ENCODE data around the gene CMTM4. TPM values are rescaled to one million over a fixed set of nuclear protein-coding genes. Genes with fewer than 3 reads are reported as not detected.

Gene CMTM4
- total and polyA plus RNA-seq, 2 of the 8 experiments (the other 6 are each of a cell fraction or from before 2014, with no cell fraction given): 35.3 to 51.7 TPM

DNA sequence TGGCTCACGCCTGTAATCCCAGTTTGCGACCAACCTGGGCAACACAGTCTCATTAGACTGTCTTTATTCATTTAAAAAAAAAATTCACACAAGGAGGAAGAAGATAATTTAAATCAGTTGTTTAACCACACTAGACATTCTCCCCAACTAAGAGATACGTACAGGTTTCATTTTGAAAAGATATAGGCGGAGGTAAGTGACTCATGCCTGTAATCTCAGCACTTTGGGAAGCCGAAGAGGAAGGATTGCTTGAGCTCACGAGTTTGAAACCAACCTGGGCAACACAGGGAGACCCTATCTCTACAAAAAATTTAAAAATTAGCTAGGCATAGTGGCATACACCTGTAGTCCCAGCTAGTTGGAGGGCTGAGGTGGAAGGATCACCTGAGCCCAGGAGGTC is 5.3 kb downstream of the CMTM4 start:
- 84% methylated on average over 6 of the region's 6 CpGs; no CpG with 5 or more reads in 1 of the 2 experiments for WGBS, 2 experiments (ENCODE audit: extremely low coverage in 1 of 2, insufficient coverage in 1 of 2, insufficient read length in 1 of 2, insufficient replicate concordance in 2 of 2, low coverage in 1 of 2, low lambda C conversion rate in 2 of 2, missing lambda C conversion rate in 1 of 2)
- CTCF ChIA-PET (ENCODE audit: partially characterized antibody): interaction anchor here (1.0 to 1.5 kb wide), 4 partner anchors 11 to 82 kb away, joined by 4 to 9 read pairs (median 4); no protein-coding TSS in a partner anchor
- no peak for TF ChIP-seq SRF (IDR thresholded peaks at IDR 0.05; ENCODE audit: low read depth, low read length)
- TF ChIP-seq, protein P1, sequence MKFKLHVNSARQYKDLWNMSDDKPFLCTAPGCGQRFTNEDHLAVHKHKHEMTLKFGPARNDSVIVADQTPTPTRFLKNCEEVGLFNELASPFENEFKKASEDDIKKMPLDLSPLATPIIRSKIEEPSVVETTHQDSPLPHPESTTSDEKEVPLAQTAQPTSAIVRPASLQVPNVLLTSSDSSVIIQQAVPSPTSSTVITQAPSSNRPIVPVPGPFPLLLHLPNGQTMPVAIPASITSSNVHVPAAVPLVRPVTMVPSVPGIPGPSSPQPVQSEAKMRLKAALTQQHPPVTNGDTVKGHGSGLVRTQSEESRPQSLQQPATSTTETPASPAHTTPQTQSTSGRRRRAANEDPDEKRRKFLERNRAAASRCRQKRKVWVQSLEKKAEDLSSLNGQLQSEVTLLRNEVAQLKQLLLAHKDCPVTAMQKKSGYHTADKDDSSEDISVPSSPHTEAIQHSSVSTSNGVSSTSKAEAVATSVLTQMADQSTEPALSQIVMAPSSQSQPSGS (IDR thresholded peaks at IDR 0.05; ENCODE audit: low read length): no peak
- no peak for TF ChIP-seq RBBP5 (IDR thresholded peaks at IDR 0.05; ENCODE audit: borderline replicate concordance, low read depth, low read length)
- TF ChIP-seq CHD2 (IDR thresholded peaks at IDR 0.05; ENCODE audit: low read length): no peak
- no peak for TF ChIP-seq FOSL1 (IDR thresholded peaks at IDR 0.05; ENCODE audit: insufficient read depth, low read depth, low read length)
- TF ChIP-seq CBX5 (IDR thresholded peaks at IDR 0.05; ENCODE audit: low read depth, low read length): no peak
- no peak for TF ChIP-seq CEBPB (IDR thresholded peaks at IDR 0.05; ENCODE audit: low read depth, low read length)
- TF ChIP-seq TAF1 (IDR thresholded peaks at IDR 0.05; ENCODE audit: low read depth, low read length): no peak
- TF ChIP-seq TCF12 (IDR thresholded peaks at IDR 0.05; ENCODE audit: low read depth, low read length): no peak
- no peak for TF ChIP-seq RAD21 (IDR thresholded peaks at IDR 0.05 in 1 of 2, conservative IDR thresholded peaks at IDR 0.05 in 1 of 2; ENCODE audit: low read depth in 2 of 2, low read length in 2 of 2)
- TF ChIP-seq SIN3A (conservative IDR thresholded peaks at IDR 0.05 in 1 of 2, IDR thresholded peaks at IDR 0.05 in 1 of 2; ENCODE audit: low read depth in 1 of 2, low read length in 2 of 2): no peak
- no peak for TF ChIP-seq ZNF274 (IDR thresholded peaks at IDR 0.05; ENCODE audit: borderline replicate concordance, extremely low read depth, low read length)

More for the DNA sequence above, 5.3 kb downstream of the CMTM4 start:
- H3K18ac ChIP-seq (ENCODE audit: extremely low read depth, low read length): no peak overlapping the region
- FAIRE-seq (no peak), DNase-seq (ENCODE audit: low read depth in 1 of 2, low spot score in 2 of 2) (no peak)
- H3K4me2 ChIP-seq (ENCODE audit: insufficient read depth in 1 of 2, low read depth in 2 of 2, low read length in 2 of 2): no peak overlapping the region
- H3K14ac ChIP-seq (ENCODE audit: insufficient read length): no peak overlapping the region
- peaks cover 0 to 68% of the 10 kb centered on the region in 2 experiments; a peak in 2 of 4 replicates for H3K79me2 ChIP-seq (ENCODE audit: control insufficient read depth in 1 of 2, insufficient read depth in 2 of 2, low read length in 2 of 2)
- H2BK20ac ChIP-seq (ENCODE audit: low read length): no peak overlapping the region
- no peaks in the 10 kb centered on the region for H3K36me3 ChIP-seq (ENCODE audit: control insufficient read depth in 2 of 4, insufficient read depth in 4 of 4, low read length in 3 of 4)
- no peaks in the 10 kb centered on the region for H3K9me3 ChIP-seq (ENCODE audit: insufficient read depth in 2 of 2, low read depth in 1 of 2, low read length in 1 of 2)
- no peaks in the 10 kb centered on the region for H3K27me3 ChIP-seq (replicated peaks in 1 of 4; ENCODE audit: control insufficient read depth in 3 of 4, extremely low read depth in 1 of 4, insufficient read depth in 3 of 4, low read length in 3 of 4)
- peaks cover 8% of the 10 kb centered on the region; the same call in 1 of the 2 replicates for H3K23me2 ChIP-seq (ENCODE audit: low read depth, low read length)
- no peak overlapping the region for H2BK12ac ChIP-seq (ENCODE audit: low read depth, low read length)
- H3K4ac ChIP-seq (replicated peaks; ENCODE audit: insufficient read length, low read depth, low read length): no peak overlapping the region
- no peak overlapping the region for H2AFZ ChIP-seq (ENCODE audit: low read length)
- no peak overlapping the region for H2BK5ac ChIP-seq (ENCODE audit: low read depth, low read length)
- H2BK120ac ChIP-seq (replicated peaks; ENCODE audit: low read depth, low read length): no peak overlapping the region
- H3K79me1 ChIP-seq (ENCODE audit: low read depth, low read length): peaks cover 17% of the 10 kb centered on the region
- no peak overlapping the region for H2BK15ac ChIP-seq (ENCODE audit: low read length)
- peaks cover 0 to 13% of the 10 kb centered on the region in 2 experiments for H4K20me1 ChIP-seq (replicated peaks in 1 of 2; ENCODE audit: control insufficient read depth in 1 of 2, insufficient read depth in 2 of 2, low read length in 2 of 2)
- H3K23ac ChIP-seq (ENCODE audit: insufficient read length): no peak overlapping the region
- peaks cover 5 to 18% (median 9%) of the 10 kb centered on the region in 4 experiments for H3K4me1 ChIP-seq (replicated peaks in 1 of 4; ENCODE audit: control insufficient read depth in 3 of 4, insufficient read depth in 4 of 4, low read length in 3 of 4)
- H3K9ac ChIP-seq (replicated peaks in 1 of 4; ENCODE audit: extremely low read depth in 1 of 4, low read depth in 3 of 4, low read length in 3 of 4): no peak overlapping the region
- H3K4me3 ChIP-seq (ENCODE audit: extremely low read depth in 1 of 4, insufficient read depth in 2 of 4, low read depth in 3 of 4, low read length in 4 of 4): no peak overlapping the region
- POLR2A ChIA-PET (ENCODE audit: partially characterized antibody): interaction anchor here (0.6 kb wide), 2 partner anchors 19 to 49 kb away, joined by 3 read pairs; no protein-coding TSS in a partner anchor
- H4K8ac ChIP-seq (ENCODE audit: extremely low read depth, insufficient read depth, low read length): no peak overlapping the region
- no peak overlapping the region for H3K27ac ChIP-seq (ENCODE audit: low read depth, low read length)
- no peak overlapping the region for H4K91ac ChIP-seq (replicated peaks; ENCODE audit: insufficient read length, low read length)
- no peak overlapping the region for H4K5ac ChIP-seq (ENCODE audit: insufficient read length, low read depth, low read length)
- no peak overlapping the region for H3K56ac ChIP-seq (replicated peaks; ENCODE audit: insufficient read length, low read depth, low read length)
- no peak overlapping the region for H2AK5ac ChIP-seq (ENCODE audit: low read depth, low read length)

Data from H1 (cell line).